Right lobe of liver (tissue), 4 donors: ENCODE results near the gene ANKRD60.

Experiments used
- CTCF ChIP-seq, 4 donors: fragments of 200-600 bp in 3 of 4; fragments of 450-650 bp in 1 of 4; IDR thresholded peaks; one replicate each; pipeline versions ENCODE4 v1.5.1 to v1.8.0; 2016 to 2022; ENCODE audit warnings: antibody characterized with exemption in 4 of 4, mild to moderate bottlenecking in 2 of 4
- POLR2A ChIP-seq: fragments of 450-650 bp; IDR thresholded peaks from one replicate; pipeline ENCODE4 v1.6.1; 2017; ENCODE audit warnings: antibody characterized with exemption, mild to moderate bottlenecking
- donor health status: DM: no; HTN: no; CAD: no.
- donor health status: DM: no; HTN: no; CAD: no.
- donor health status: DM: no; HTN: yes; CAD: no.

DNA sequence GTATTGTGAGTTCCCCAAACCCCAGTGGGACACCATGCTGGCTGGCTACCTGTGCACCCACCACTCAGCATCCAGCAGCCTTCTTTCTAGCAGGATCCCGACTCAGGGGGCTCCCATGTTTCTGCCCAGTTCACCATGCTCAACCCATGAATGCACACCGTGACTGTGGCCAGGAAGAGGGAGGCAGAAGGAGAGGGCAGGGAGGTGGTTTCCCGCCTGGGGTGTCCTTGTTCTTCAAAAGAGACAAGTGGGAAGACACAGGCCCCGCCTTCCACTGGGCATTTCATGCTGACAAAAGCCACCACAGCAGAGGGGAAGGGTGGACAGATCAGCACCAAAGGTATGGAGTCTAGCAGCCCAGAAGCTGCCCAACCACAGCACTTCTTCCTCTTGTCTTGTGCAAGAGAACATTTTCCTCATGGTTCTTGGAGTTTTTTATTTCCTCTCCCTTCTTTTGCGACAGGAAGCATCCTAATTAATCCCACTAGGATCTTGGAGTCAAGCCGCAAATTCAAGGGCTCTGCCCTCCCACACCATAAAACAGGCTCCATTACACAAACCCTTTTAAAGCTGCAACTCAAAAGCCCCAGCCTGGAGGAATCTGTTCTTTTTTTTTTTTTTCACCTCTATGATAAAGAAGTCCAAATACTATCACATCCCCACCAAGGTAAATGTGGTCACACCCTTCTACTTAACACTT, 13.5 kb upstream of the ANKRD60 start:
- TF ChIP-seq POLR2A (no peak), CTCF (IDR thresholded peaks at IDR 0.05) (no peak)
